MM.1S (cell line): Measurements from ENCODE around the gene MTFMT.

Experiments
- EZH2phosphoT487 ChIP-seq: fragments of 300-600 bp; sonication (generic); IDR thresholded peaks from 2 replicates; pipeline ENCODE4 v1.6.1; 2018; ENCODE audit warnings: antibody characterized with exemption, low read length
- TF ChIP-seq, protein P1 (sequence below): fragments of 300-600 bp; sonication (generic); IDR thresholded peaks from 2 replicates; pipeline ENCODE4 v1.5.1; 2016; ENCODE audit warnings: antibody characterized with exemption, low read length, mixed read lengths

DNA sequence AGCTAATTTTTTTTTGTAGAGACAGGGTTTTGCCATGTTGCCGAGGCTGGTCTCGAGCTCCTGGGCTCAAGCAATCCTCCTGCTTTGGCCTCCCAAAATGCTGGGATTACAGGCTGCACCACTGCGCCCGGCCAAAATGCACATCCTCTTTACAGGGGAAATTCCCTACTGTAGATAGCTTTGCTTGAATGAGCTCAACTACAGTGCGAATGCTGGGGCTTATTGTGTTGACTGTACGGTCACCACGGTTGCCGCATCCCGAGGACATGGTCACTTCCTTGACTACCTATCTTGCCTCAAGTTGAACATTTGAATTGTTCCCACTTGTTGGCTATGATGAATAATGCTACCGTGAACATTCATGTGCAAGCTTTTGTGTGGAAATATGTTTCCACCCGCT lies 5.3 kb upstream of the MTFMT start:
- TF ChIP-seq, protein P1, sequence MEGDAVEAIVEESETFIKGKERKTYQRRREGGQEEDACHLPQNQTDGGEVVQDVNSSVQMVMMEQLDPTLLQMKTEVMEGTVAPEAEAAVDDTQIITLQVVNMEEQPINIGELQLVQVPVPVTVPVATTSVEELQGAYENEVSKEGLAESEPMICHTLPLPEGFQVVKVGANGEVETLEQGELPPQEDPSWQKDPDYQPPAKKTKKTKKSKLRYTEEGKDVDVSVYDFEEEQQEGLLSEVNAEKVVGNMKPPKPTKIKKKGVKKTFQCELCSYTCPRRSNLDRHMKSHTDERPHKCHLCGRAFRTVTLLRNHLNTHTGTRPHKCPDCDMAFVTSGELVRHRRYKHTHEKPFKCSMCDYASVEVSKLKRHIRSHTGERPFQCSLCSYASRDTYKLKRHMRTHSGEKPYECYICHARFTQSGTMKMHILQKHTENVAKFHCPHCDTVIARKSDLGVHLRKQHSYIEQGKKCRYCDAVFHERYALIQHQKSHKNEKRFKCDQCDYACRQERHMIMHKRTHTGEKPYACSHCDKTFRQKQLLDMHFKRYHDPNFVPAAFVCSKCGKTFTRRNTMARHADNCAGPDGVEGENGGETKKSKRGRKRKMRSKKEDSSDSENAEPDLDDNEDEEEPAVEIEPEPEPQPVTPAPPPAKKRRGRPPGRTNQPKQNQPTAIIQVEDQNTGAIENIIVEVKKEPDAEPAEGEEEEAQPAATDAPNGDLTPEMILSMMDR = no peak
- no peak for TF ChIP-seq EZH2phosphoT487
